SK-N-SH treated with all-trans-retinoic acid at 6 μM for 48 hours (cell line): ENCODE results near the gene COPZ2.

ENCODE experiments used
- ARNTL ChIP-seq: fragments of 450-650 bp; formaldehyde crosslinking; IDR thresholded peaks from 2 replicates; pipeline ENCODE4 v1.5.0; 2020; ENCODE audit warnings: low read depth, mild to moderate bottlenecking, moderate library complexity, borderline replicate concordance
- CSDC2 ChIP-seq: fragments of 250-450 bp; sonication (Bioruptor Pico); IDR thresholded peaks from 2 replicates; pipeline ENCODE4 v1.5.0; 2020; ENCODE audit warnings: mild to moderate bottlenecking, moderate library complexity
- ESRRG ChIP-seq: fragments of 250-450 bp; sonication (Bioruptor Pico); IDR thresholded peaks from 2 replicates; pipeline ENCODE4 v1.6.1; 2021; ENCODE audit warnings: mild to moderate bottlenecking
- GLIS3 ChIP-seq: fragments of 250-450 bp; sonication (Bioruptor Pico); IDR thresholded peaks from 2 replicates; pipeline ENCODE4 v1.5.0; 2020; ENCODE audit warnings: mild to moderate bottlenecking, moderate library complexity
- PPARA ChIP-seq: fragments of 250-450 bp; sonication (Bioruptor Pico); IDR thresholded peaks from 2 replicates; pipeline ENCODE4 v1.5.0; 2020; ENCODE audit warnings: mild to moderate bottlenecking, borderline replicate concordance
- RARB ChIP-seq: fragments of 250-450 bp; sonication (Bioruptor Pico); IDR thresholded peaks from 2 replicates; pipeline ENCODE4 v1.8.0; 2021; ENCODE audit warnings: mild to moderate bottlenecking, moderate library complexity
- ZC3H10 ChIP-seq: fragments of 250-450 bp; sonication (Bioruptor Pico); IDR thresholded peaks from 2 replicates; pipeline ENCODE4 v1.5.1; 2021; ENCODE audit warnings: mild to moderate bottlenecking, moderate library complexity
- ZFP3 ChIP-seq: fragments of 250-450 bp; sonication (Bioruptor Pico); IDR thresholded peaks from 2 replicates; pipeline ENCODE4 v1.5.0; 2020; ENCODE audit warnings: mild to moderate bottlenecking, moderate library complexity
- ZFP30 ChIP-seq: fragments of 450-650 bp; formaldehyde crosslinking; IDR thresholded peaks from 2 replicates; pipeline ENCODE4 v1.5.0; 2022; ENCODE audit warnings: mild to moderate bottlenecking, moderate library complexity
- ZNF565 ChIP-seq: fragments of 450-650 bp; formaldehyde crosslinking; conservative IDR thresholded peaks from 2 replicates; pipeline ENCODE4 v1.5.0; 2020; ENCODE audit warnings: low read depth, mild to moderate bottlenecking, moderate library complexity
- ZNF70 ChIP-seq: fragments of 450-650 bp; formaldehyde crosslinking; IDR thresholded peaks from 2 replicates; pipeline ENCODE4 v1.5.0; 2020; ENCODE audit warnings: mild to moderate bottlenecking, moderate library complexity
- ZNF8 ChIP-seq: fragments of 450-650 bp; formaldehyde crosslinking; IDR thresholded peaks from 2 replicates; pipeline ENCODE4 v1.5.0; 2020; ENCODE audit warnings: mild to moderate bottlenecking, moderate library complexity
- TF ChIP-seq, protein P1 (sequence below): fragments of 250-450 bp; sonication (Bioruptor Pico); IDR thresholded peaks from 2 replicates; pipeline ENCODE4 v1.8.0; 2020; ENCODE audit warnings: mild to moderate bottlenecking, moderate library complexity, borderline replicate concordance
- TF ChIP-seq, protein P2 (sequence below): fragments of 250-450 bp; sonication (Bioruptor Pico); IDR thresholded peaks from 2 replicates; pipeline ENCODE4 v1.5.1; 2020; ENCODE audit warnings: low read depth, mild to moderate bottlenecking, moderate library complexity

DNA sequence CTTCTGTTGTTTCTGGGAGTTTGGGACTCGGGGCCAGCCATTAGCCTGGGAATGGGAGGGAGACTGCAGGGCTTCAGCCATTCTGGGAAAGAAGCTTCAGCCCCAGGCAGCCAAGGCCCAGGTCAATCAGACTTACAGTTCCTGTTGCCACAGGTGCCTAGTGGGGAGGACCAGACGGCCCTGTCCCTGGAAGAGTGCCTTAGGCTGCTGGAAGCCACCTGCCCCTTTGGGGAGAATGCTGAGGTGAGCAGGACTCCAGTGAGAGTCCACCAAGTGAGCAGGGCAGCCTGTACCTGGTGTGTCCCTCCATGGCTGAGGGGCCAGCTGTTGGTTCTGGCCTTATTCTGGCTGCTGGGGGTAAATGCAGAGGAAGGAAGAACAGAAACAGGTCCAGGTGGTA is 19.3 kb upstream of the COPZ2 start:
- TF ChIP-seq GLIS3 (CRISPR knock-in tag) (no peak), ZNF70 (CRISPR knock-in tag) (no peak), ARNTL (no peak), CSDC2 (CRISPR knock-in tag) (no peak), ESRRG (CRISPR knock-in tag) (no peak), ZC3H10 (CRISPR knock-in tag) (no peak), ZFP3 (no peak), ZNF8 (CRISPR knock-in tag) (no peak), ZFP30 (CRISPR knock-in tag) (no peak), RARB (CRISPR knock-in tag) (no peak), ZNF565 (CRISPR knock-in tag) (no peak), PPARA (no peak)
- TF ChIP-seq, protein P1, sequence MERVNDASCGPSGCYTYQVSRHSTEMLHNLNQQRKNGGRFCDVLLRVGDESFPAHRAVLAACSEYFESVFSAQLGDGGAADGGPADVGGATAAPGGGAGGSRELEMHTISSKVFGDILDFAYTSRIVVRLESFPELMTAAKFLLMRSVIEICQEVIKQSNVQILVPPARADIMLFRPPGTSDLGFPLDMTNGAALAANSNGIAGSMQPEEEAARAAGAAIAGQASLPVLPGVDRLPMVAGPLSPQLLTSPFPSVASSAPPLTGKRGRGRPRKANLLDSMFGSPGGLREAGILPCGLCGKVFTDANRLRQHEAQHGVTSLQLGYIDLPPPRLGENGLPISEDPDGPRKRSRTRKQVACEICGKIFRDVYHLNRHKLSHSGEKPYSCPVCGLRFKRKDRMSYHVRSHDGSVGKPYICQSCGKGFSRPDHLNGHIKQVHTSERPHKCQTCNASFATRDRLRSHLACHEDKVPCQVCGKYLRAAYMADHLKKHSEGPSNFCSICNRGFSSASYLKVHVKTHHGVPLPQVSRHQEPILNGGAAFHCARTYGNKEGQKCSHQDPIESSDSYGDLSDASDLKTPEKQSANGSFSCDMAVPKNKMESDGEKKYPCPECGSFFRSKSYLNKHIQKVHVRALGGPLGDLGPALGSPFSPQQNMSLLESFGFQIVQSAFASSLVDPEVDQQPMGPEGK (CRISPR knock-in tag), result no peak
- TF ChIP-seq, protein P2, sequence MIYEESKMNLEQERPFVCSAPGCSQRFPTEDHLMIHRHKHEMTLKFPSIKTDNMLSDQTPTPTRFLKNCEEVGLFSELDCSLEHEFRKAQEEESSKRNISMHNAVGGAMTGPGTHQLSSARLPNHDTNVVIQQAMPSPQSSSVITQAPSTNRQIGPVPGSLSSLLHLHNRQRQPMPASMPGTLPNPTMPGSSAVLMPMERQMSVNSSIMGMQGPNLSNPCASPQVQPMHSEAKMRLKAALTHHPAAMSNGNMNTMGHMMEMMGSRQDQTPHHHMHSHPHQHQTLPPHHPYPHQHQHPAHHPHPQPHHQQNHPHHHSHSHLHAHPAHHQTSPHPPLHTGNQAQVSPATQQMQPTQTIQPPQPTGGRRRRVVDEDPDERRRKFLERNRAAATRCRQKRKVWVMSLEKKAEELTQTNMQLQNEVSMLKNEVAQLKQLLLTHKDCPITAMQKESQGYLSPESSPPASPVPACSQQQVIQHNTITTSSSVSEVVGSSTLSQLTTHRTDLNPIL (CRISPR knock-in tag), result no peak
